ENCODE data around the gene C16orf95. TPM values are rescaled to one million over a fixed set of nuclear protein-coding genes. Genes with fewer than 3 reads are reported as not detected.

The C16orf95 gene
- total RNA-seq, 2 experiments from 2014 or later, result 11.5 to 13.6 TPM

DNA sequence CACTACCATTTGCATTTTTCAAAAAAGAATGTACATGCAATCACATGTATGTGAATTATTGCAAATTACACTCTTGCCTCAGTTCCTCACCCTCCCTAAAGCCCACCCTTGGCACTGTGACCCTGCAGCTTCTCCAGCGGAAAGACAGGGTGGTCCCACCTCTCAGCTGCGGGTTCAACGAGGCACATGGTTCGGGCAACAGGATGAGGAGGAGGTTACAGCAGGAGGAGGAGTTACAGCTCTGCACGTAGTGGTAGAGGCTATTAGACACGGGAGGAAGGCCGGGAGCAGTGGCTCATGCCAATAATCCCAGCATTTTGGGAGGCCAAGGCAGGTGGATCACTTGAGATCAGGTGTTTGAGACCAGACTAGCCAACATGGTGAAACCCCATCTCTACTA lies 5.2 kb downstream of the C16orf95 start:
- no peak overlapping the region for H3K27ac Mint-ChIP-seq
- H3K36me3 Mint-ChIP-seq (ENCODE audit: low read depth), result peaks cover 4% of the 10 kb centered on the region
- no peaks in the 10 kb centered on the region for H3K27me3 Mint-ChIP-seq
- ATAC-seq (no peak), DNase-seq (no peak)
- TF ChIP-seq, protein P1, sequence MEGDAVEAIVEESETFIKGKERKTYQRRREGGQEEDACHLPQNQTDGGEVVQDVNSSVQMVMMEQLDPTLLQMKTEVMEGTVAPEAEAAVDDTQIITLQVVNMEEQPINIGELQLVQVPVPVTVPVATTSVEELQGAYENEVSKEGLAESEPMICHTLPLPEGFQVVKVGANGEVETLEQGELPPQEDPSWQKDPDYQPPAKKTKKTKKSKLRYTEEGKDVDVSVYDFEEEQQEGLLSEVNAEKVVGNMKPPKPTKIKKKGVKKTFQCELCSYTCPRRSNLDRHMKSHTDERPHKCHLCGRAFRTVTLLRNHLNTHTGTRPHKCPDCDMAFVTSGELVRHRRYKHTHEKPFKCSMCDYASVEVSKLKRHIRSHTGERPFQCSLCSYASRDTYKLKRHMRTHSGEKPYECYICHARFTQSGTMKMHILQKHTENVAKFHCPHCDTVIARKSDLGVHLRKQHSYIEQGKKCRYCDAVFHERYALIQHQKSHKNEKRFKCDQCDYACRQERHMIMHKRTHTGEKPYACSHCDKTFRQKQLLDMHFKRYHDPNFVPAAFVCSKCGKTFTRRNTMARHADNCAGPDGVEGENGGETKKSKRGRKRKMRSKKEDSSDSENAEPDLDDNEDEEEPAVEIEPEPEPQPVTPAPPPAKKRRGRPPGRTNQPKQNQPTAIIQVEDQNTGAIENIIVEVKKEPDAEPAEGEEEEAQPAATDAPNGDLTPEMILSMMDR (IDR thresholded peaks at IDR 0.05), result no peak
- intact Hi-C loops (cut with micrococcal nuclease), result no loop called here
- POLR2A ChIA-PET, result interaction anchor here (0.6 kb wide), 1 partner anchor 21 kb away, joined by 3 read pairs; no protein-coding TSS in a partner anchor
- H3K4me3 Mint-ChIP-seq, result no peak overlapping the region
- peaks cover 2% of the 10 kb centered on the region for H3K9me3 Mint-ChIP-seq
- peaks cover 4% of the 10 kb centered on the region for H3K4me1 Mint-ChIP-seq (ENCODE audit: low read depth)
- CTCF ChIA-PET, result interaction anchor here (2.0 kb wide), 1 partner anchor 14 kb away, joined by 6 read pairs; no protein-coding TSS in a partner anchor

DNA sequence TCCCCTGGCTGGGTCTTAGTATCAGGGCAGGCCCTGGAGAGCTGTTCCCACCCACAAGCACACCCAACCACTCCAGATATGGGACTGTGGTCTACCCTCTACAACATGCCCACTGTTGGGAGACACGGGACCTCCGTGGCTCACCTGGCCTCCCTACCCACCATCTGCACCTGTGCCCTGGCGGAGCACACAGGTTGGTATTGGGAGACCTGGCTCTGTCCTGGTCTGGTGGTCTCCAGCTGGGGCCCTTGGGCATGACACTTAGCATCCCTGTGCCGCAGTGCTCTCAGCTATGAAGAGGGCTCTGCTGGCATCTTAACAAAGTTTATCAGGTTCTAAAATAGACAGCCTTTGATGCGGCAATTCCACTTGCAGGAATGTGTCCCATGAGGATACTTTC lies 5.8 kb downstream of the C16orf95 start:
- Mint-ChIP-seq H3K4me3 (no peak overlapping the region), H3K27ac (no peak overlapping the region), H3K36me3 (ENCODE audit: low read depth) (peaks cover 4% of the 10 kb centered on the region), H3K4me1 (ENCODE audit: low read depth) (peaks cover under 1% of the 10 kb centered on the region), H3K27me3 (no peaks in the 10 kb centered on the region), H3K9me3 (peaks cover 2% of the 10 kb centered on the region)
- intact Hi-C loops (cut with micrococcal nuclease), result no loop called here
- POLR2A ChIA-PET, result no interaction called here
- CTCF ChIA-PET, result interaction anchor here (2.0 kb wide), 1 partner anchor 13 kb away, joined by 6 read pairs; no protein-coding TSS in a partner anchor
- TF ChIP-seq, protein P1 (IDR thresholded peaks at IDR 0.05), result no peak
- DNase-seq, result no peak
- no peak for ATAC-seq

- intact Hi-C loops (cut with micrococcal nuclease), result no loop called here
- ChIA-PET POLR2A (no interaction called here), CTCF (no interaction called here)
- Mint-ChIP-seq H3K4me3 (no peak overlapping the region), H3K4me1 (ENCODE audit: low read depth) (no peaks in the 10 kb centered on the region), H3K27me3 (no peaks in the 10 kb centered on the region), H3K27ac (no peak overlapping the region), H3K36me3 (ENCODE audit: low read depth) (peaks cover 4% of the 10 kb centered on the region), H3K9me3 (peaks cover 2% of the 10 kb centered on the region)
- ATAC-seq (no peak), DNase-seq (no peak)
- TF ChIP-seq, protein P1 (IDR thresholded peaks at IDR 0.05), result no peak
Observed at GRCh38 chr16:87310610-87311009, 6.6 kb downstream of the C16orf95 start.

GRCh38 chr16:87309620-87310525 lies 7.3 kb downstream of the C16orf95 start:
- H3K4me3 Mint-ChIP-seq, result no peak overlapping the region
- intact Hi-C loops (cut with micrococcal nuclease), result no loop called here
- TF ChIP-seq, protein P1 (IDR thresholded peaks at IDR 0.05), result no peak
- H3K27ac Mint-ChIP-seq, result no peak overlapping the region
- ATAC-seq, result no peak
- no peak for DNase-seq
- peaks cover 2% of the 10 kb centered on the region for H3K9me3 Mint-ChIP-seq
- POLR2A ChIA-PET, result no interaction called here
- H3K36me3 Mint-ChIP-seq (ENCODE audit: low read depth), result peaks cover 4% of the 10 kb centered on the region
- no peaks in the 10 kb centered on the region for H3K27me3 Mint-ChIP-seq
- CTCF ChIA-PET, result no interaction called here
- no peaks in the 10 kb centered on the region for H3K4me1 Mint-ChIP-seq (ENCODE audit: low read depth)

- intact Hi-C loops (cut with micrococcal nuclease), result no loop called here
- ATAC-seq, result peak; percentile 74
- Mint-ChIP-seq H3K4me1 (ENCODE audit: low read depth) (peaks cover 3% of the 10 kb centered on the region), H3K36me3 (ENCODE audit: low read depth) (peaks cover 4% of the 10 kb centered on the region), H3K27me3 (no peaks in the 10 kb centered on the region), H3K9me3 (peaks cover 2% of the 10 kb centered on the region), H3K27ac (no peak overlapping the region), H3K4me3 (no peak overlapping the region)
- DNase-seq, result no peak
- TF ChIP-seq, protein P1 (IDR thresholded peaks at IDR 0.05), result no peak
- ChIA-PET POLR2A (no interaction called here), CTCF (interaction anchor here (1.0 kb wide), 1 partner anchor 11 kb away, joined by 3 read pairs; no protein-coding TSS in a partner anchor)
Observed at GRCh38 chr16:87308826-87309225, 8.4 kb downstream of the C16orf95 start.
